Bronchial epithelial cell (primary cell): ENCODE results near the gene IGF1R. TPM values are rescaled to one million over a fixed set of nuclear protein-coding genes. Genes with fewer than 3 reads are reported as not detected.
A peak's percentile ranks its signal among the peaks of the same experiment; 100 is the strongest.

ENCODE experiments used
- DNase-seq: peaks from one replicate; pipeline ENCODE4 v3.0.0-alpha.2; 2010; ENCODE audit warnings: low read depth
- FAIRE-seq: peaks from 2 replicates; lab custom pipeline; 2011; peaks lifted over from hg19 to GRCh38; lab: Jason Lieb, UNC
- H3K27me3 ChIP-seq: 2 replicates; pipeline ENCODE4 v1.5.1; 2011; ENCODE audit warnings: low read length; ENCODE audit not compliant: control insufficient read depth, insufficient read depth
- H3K36me3 ChIP-seq: 2 replicates; pipeline ENCODE4 v1.5.1; 2011; ENCODE audit warnings: low read length; ENCODE audit not compliant: control insufficient read depth, insufficient read depth
- H3K4me3 ChIP-seq: 2 replicates; pipeline ENCODE4 v1.5.1; 2011; ENCODE audit warnings: mild to moderate bottlenecking, low read depth, low read length, control low read depth
- total RNA-seq: library from RNA; depleted of rRNA; stranded (reverse); fragments of >200 nt; gene quantifications from 2 replicates; pipeline ENCODE4 v1.2.1, GENCODE V29; 2014
- TF ChIP-seq, protein P1 (sequence below): IDR thresholded peaks from 2 replicates; pipeline ENCODE4 v1.5.1; 2011; ENCODE audit warnings: mild to moderate bottlenecking, moderate library complexity, low read length, control low read depth, inconsistent platforms; ENCODE audit not compliant: insufficient read depth, severe bottlenecking

The IGF1R gene
- total RNA-seq, 1 donor from 2014 or later: 39.5 TPM

- FAIRE-seq (no peak), DNase-seq (no peak)
- Histone ChIP-seq H3K36me3 (peaks cover 1% of the 10 kb centered on the region), H3K27me3 (no peaks in the 10 kb centered on the region), H3K4me3 (no peak overlapping the region)
- TF ChIP-seq, protein P1, sequence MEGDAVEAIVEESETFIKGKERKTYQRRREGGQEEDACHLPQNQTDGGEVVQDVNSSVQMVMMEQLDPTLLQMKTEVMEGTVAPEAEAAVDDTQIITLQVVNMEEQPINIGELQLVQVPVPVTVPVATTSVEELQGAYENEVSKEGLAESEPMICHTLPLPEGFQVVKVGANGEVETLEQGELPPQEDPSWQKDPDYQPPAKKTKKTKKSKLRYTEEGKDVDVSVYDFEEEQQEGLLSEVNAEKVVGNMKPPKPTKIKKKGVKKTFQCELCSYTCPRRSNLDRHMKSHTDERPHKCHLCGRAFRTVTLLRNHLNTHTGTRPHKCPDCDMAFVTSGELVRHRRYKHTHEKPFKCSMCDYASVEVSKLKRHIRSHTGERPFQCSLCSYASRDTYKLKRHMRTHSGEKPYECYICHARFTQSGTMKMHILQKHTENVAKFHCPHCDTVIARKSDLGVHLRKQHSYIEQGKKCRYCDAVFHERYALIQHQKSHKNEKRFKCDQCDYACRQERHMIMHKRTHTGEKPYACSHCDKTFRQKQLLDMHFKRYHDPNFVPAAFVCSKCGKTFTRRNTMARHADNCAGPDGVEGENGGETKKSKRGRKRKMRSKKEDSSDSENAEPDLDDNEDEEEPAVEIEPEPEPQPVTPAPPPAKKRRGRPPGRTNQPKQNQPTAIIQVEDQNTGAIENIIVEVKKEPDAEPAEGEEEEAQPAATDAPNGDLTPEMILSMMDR: no peak
These were observed 21.3 kb downstream of the IGF1R start for GRCh38 chr15:98669638-98670037.

DNA sequence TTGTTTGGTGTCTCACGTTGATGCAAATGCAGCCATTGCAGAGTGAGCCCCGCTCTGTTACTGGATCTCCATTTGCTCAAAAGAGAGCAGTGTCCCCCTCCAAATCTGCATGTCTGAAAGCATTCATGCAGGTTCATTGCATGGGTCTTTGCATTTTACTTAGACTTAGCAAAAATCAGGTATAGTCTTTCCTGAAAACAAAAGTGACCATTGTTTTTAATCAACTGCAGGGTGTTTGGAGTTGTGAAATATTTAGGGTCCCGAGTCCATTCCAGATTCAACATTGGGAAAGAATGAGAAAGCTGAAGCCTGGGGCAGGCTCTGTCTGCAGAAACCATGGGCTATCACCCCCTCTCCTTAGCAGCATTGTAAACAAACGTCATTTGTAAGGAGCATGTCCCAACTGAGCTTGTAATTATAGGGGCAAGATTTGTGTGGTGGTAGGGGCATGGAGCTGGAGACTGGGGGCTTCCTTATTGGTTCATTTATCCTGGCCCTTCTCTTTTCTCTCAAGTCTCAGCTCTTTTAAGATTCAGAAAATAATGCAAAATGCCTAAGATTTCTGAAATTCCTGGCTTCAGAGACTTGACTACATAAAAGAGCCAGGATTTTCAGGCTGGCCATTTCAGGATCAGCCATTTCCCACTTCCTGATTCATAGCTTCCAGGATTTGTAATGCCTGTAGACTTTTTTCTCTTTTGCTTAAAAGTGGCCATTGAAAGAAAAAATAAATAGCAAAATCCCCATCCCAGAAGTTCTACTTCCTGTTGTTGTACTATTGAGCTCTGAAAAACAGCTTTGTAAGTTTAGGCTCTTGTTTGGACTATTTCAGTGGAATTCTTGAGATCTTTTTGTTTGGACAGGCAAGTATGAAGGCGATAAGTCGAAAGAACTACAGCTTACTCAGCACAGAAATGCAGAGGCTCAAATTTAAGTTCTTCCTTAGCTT lies 23.0 kb downstream of the IGF1R start:
- Histone ChIP-seq H3K4me3 (no peak overlapping the region), H3K36me3 (peaks cover 1% of the 10 kb centered on the region), H3K27me3 (no peaks in the 10 kb centered on the region)
- TF ChIP-seq, protein P1: no peak
- no peak for DNase-seq
- FAIRE-seq: no peak

- Histone ChIP-seq H3K4me3 (no peak overlapping the region), H3K27me3 (no peaks in the 10 kb centered on the region), H3K36me3 (peaks cover 4% of the 10 kb centered on the region)
- no peak for DNase-seq
- FAIRE-seq: no peak
- TF ChIP-seq, protein P1: no peak
These were observed 24.8 kb downstream of the IGF1R start for GRCh38 chr15:98673133-98673532.

DNA sequence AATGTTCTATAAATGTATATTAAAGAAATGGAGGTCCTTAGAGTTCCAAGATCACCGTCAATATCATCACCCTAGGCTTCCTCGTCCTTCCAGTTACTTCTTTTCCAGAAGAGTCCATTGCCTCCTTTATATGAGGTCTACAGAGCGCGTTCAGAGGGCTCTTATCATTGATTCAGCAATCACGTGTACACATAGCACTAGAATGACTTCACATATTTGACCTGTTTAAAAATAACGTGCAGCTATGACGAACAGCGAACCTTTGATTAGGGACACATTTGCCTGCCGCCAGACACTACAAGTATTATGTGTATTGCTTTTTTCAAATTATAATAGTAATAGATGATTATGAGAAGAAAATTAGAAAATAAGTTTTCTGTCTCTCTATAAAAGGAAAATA lies 26.0 kb downstream of the IGF1R start:
- peak; percentile 59 for DNase-seq
- FAIRE-seq: no peak
- Histone ChIP-seq H3K36me3 (peaks cover 4% of the 10 kb centered on the region), H3K4me3 (no peak overlapping the region), H3K27me3 (no peaks in the 10 kb centered on the region)
- TF ChIP-seq, protein P1: no peak

GRCh38 chr15:98676586-98677270 lies 28.4 kb downstream of the IGF1R start:
- no peak overlapping the region for H3K4me3 ChIP-seq
- no peak for DNase-seq
- no peak for FAIRE-seq

More at GRCh38 chr15:98676586-98677270, 28.4 kb downstream of the IGF1R start:
- TF ChIP-seq, protein P1: no peak
- Histone ChIP-seq H3K36me3 (peaks cover 2% of the 10 kb centered on the region), H3K27me3 (no peaks in the 10 kb centered on the region)
